GM18505 (cell line): Measurements from ENCODE around the gene GCNT2.
"Not testable (repeated sequence)": the region's sequence is repeated elsewhere in the genome, so short reads cannot be mapped to it uniquely, and the experiment has no call there.

Source experiments
- ATAC-seq: cut with Tn5 transposase; IDR thresholded peaks from one replicate; pipeline ENCODE4 v1.9.1; 2021; ENCODE audit not compliant: unreplicated experiment
- POLR2A ChIP-seq: IDR thresholded peaks from 4 replicates; pipeline ENCODE4 v1.6.1; 2011; ENCODE audit warnings: borderline replicate concordance; ENCODE audit not compliant: insufficient read depth, insufficient read length; ENCODE audit errors: extremely low read depth

The GCNT2 gene

GRCh38 chr6:10583509-10583901 is 62.4 kb downstream of the GCNT2 start:
- no peak for ATAC-seq
- TF ChIP-seq POLR2A = no peak

GRCh38 chr6:10584607-10585006 is 63.5 kb downstream of the GCNT2 start:
- no peak for ATAC-seq
- TF ChIP-seq POLR2A = no peak

GRCh38 chr6:10585209-10585845 is 64.2 kb downstream of the GCNT2 start:
- no peak for TF ChIP-seq POLR2A
- no peak for ATAC-seq

- TF ChIP-seq POLR2A = no peak
- no peak for ATAC-seq
Measured at GRCh38 chr6:10586302-10586701, 65.2 kb downstream of the GCNT2 start.

- TF ChIP-seq POLR2A = no peak
- no peak for ATAC-seq
Measured at GRCh38 chr6:10587656-10588406, 66.7 kb downstream of the GCNT2 start.

- no peak for TF ChIP-seq POLR2A
- ATAC-seq = no peak
Measured at GRCh38 chr6:10588562-10589428, 67.6 kb downstream of the GCNT2 start.

- no peak for ATAC-seq
- TF ChIP-seq POLR2A = no peak
Measured at GRCh38 chr6:10589429-10589727, 68.2 kb downstream of the GCNT2 start.

- no peak for TF ChIP-seq POLR2A
- no peak for ATAC-seq
Measured at GRCh38 chr6:10589983-10590382, 68.8 kb downstream of the GCNT2 start.

- no peak for TF ChIP-seq POLR2A
- ATAC-seq = no peak
Measured at GRCh38 chr6:10591422-10592160, 70.4 kb downstream of the GCNT2 start.

- ATAC-seq = no peak
- TF ChIP-seq POLR2A = no peak
Measured at GRCh38 chr6:10595731-10596664, 74.8 kb downstream of the GCNT2 start.

- ATAC-seq = no peak
- no peak for TF ChIP-seq POLR2A
Measured at GRCh38 chr6:10597499-10598001, 76.4 kb downstream of the GCNT2 start.

- no peak for ATAC-seq
- no peak for TF ChIP-seq POLR2A
Measured at GRCh38 chr6:10598084-10598960, 77.2 kb downstream of the GCNT2 start.

- TF ChIP-seq POLR2A = no peak
- ATAC-seq = no peak
Measured at GRCh38 chr6:10599046-10599445, 77.9 kb downstream of the GCNT2 start.

- not testable (repeated sequence) for ATAC-seq
Measured at GRCh38 chr6:10600681-10601080, 79.5 kb downstream of the GCNT2 start.
